Measurements from ENCODE around the gene PLCZ1.

- TF ChIP-seq RAD21 (IDR thresholded peaks at IDR 0.05) (no peak), CTCF (IDR thresholded peaks at IDR 0.05; ENCODE audit: low read depth, low read length, missing input control) (no peak), TAF1 (conservative IDR thresholded peaks at IDR 0.05) (no peak), REST (IDR thresholded peaks at IDR 0.05) (no peak), JUND (IDR thresholded peaks at IDR 0.05) (no peak), ZBTB33 (IDR thresholded peaks at IDR 0.05) (no peak), EGR1 (IDR thresholded peaks at IDR 0.05; ENCODE audit: low read depth in 2 of 2) (no peak), ATF3 (IDR thresholded peaks at IDR 0.05) (no peak)
Observed at GRCh38 chr12:18643681-18644080, 94.1 kb downstream of the PLCZ1 start.
